SK-N-SH (cell line): ENCODE measurements around the gene ACVR1B.

Experiments used
- CTCF ChIP-seq: fragments of 200-600 bp; sonication (generic); IDR thresholded peaks from 2 replicates; pipeline ENCODE4 v1.6.1; 2017; ENCODE audit warnings: antibody characterized with exemption, mild to moderate bottlenecking, moderate library complexity
- EP300 ChIP-seq, 2 experiments: IDR thresholded peaks; 2 replicates each; pipeline versions ENCODE4 v1.4.0 to v1.6.1; 2012; ENCODE audit warnings: borderline replicate concordance in 1 of 2, low read depth in 1 of 2, low read length in 1 of 2
- FOXM1 ChIP-seq: IDR thresholded peaks from 2 replicates; pipeline ENCODE4 v1.4.0; 2012; ENCODE audit warnings: low read depth, mild to moderate bottlenecking
- GATA2 ChIP-seq: sonication (generic); formaldehyde crosslinking; IDR thresholded peaks from 2 replicates; pipeline ENCODE4 v1.5.0; 2020; ENCODE audit warnings: mild to moderate bottlenecking, missing genetic modification reagents
- PBX3 ChIP-seq: IDR thresholded peaks from 2 replicates; pipeline ENCODE4; 2012
- POLR2AphosphoS5 ChIP-seq: IDR thresholded peaks from 2 replicates; pipeline ENCODE4 v1.6.1; 2012; ENCODE audit warnings: low read depth, low read length
- RAD21 ChIP-seq: IDR thresholded peaks from 2 replicates; pipeline ENCODE4 v1.6.1; 2012; ENCODE audit warnings: mild to moderate bottlenecking, low read length
- TAF1 ChIP-seq: IDR thresholded peaks from 2 replicates; pipeline ENCODE4 v1.6.1; 2012; ENCODE audit warnings: low read depth, mild to moderate bottlenecking, low read length, moderate library complexity, borderline replicate concordance
- TCF12 ChIP-seq: IDR thresholded peaks from 2 replicates; pipeline ENCODE4 v1.4.0; 2012
- TF ChIP-seq, protein P1 (sequence below): IDR thresholded peaks from 2 replicates; pipeline ENCODE4 v1.6.1; 2012; ENCODE audit warnings: mild to moderate bottlenecking, low read depth, low read length, moderate library complexity

- TF ChIP-seq RAD21 (no peak), CTCF (no peak), TAF1 (no peak), FOXM1 (no peak), EP300 (IDR thresholded peaks at IDR 0.05; ENCODE audit: borderline replicate concordance in 1 of 2, low read depth in 1 of 2, low read length in 1 of 2) (no peak), TCF12 (0 out of 2 replicates have a peak, but pooled peaks have one; percentile 16), GATA2 (no peak), PBX3 (no peak), POLR2AphosphoS5 (no peak)
- TF ChIP-seq, protein P1, sequence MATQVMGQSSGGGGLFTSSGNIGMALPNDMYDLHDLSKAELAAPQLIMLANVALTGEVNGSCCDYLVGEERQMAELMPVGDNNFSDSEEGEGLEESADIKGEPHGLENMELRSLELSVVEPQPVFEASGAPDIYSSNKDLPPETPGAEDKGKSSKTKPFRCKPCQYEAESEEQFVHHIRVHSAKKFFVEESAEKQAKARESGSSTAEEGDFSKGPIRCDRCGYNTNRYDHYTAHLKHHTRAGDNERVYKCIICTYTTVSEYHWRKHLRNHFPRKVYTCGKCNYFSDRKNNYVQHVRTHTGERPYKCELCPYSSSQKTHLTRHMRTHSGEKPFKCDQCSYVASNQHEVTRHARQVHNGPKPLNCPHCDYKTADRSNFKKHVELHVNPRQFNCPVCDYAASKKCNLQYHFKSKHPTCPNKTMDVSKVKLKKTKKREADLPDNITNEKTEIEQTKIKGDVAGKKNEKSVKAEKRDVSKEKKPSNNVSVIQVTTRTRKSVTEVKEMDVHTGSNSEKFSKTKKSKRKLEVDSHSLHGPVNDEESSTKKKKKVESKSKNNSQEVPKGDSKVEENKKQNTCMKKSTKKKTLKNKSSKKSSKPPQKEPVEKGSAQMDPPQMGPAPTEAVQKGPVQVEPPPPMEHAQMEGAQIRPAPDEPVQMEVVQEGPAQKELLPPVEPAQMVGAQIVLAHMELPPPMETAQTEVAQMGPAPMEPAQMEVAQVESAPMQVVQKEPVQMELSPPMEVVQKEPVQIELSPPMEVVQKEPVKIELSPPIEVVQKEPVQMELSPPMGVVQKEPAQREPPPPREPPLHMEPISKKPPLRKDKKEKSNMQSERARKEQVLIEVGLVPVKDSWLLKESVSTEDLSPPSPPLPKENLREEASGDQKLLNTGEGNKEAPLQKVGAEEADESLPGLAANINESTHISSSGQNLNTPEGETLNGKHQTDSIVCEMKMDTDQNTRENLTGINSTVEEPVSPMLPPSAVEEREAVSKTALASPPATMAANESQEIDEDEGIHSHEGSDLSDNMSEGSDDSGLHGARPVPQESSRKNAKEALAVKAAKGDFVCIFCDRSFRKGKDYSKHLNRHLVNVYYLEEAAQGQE, result no peak
Observed at GRCh38 chr12:52032804-52033445, 81.4 kb downstream of the ACVR1B start.
